Measurements from ENCODE around the gene TOP1.

The TOP1 gene

GRCh38 chr20:41163821-41164220 is 135.2 kb downstream of the TOP1 start:
- no peak for DNase-seq (ENCODE audit: low spot score in 2 of 2)
- H3K27ac Mint-ChIP-seq (ENCODE audit: low read depth): peak overlapping the region; percentile 98
- H3K27me3 Mint-ChIP-seq: no peaks in the 10 kb centered on the region
- H3K4me3 Mint-ChIP-seq: no peak overlapping the region
- H3K36me3 Mint-ChIP-seq (ENCODE audit: insufficient read depth): peaks cover 45% of the 10 kb centered on the region
- no peak for ATAC-seq (replicated peaks; ENCODE audit: extremely low read depth, poor library complexity, severe bottlenecking)
- H3K9me3 Mint-ChIP-seq: no peaks in the 10 kb centered on the region
- peaks cover 66% of the 10 kb centered on the region for H3K4me1 Mint-ChIP-seq

DNA sequence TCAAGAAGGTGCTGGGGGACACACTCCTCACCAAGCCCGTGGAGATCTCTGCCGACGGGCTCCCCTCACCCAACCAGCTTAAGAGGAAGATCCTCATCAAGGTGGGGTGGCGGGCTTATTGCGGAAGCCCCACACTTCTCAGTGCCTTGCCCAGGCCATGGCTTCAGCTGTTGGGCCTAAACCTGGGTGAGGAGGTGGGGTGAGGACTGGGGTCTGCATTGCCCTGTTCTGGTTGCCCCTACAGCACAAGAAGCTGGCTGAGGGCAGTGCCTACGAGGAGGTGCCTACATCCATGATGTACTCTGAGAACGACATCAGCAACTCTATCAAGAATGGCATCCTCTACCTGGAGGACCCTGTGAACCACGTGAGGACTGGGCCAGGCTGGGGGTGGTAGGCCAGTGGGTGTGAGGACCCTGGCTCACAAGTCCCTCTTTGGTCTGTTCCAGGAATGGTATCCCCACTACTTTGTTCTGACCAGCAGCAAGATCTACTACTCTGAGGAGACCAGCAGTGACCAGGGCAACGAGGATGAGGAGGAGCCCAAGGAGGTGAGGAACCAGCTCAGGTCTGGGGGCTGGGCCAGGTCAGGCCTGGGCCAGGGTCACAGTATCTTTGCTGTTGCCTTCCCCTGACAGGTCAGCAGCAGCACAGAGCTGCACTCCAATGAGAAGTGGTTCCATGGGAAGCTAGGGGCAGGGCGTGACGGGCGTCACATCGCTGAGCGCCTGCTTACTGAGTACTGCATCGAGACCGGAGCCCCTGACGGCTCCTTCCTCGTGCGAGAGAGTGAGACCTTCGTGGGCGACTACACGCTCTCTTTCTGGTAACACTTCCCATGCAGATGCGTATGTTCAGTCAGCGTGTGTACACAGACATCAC is 136.6 kb downstream of the TOP1 start:
- no peaks in the 10 kb centered on the region for H3K27me3 Mint-ChIP-seq
- H3K9me3 Mint-ChIP-seq: no peaks in the 10 kb centered on the region
- ATAC-seq (replicated peaks; ENCODE audit: extremely low read depth, poor library complexity, severe bottlenecking): no peak
- H3K27ac Mint-ChIP-seq (ENCODE audit: low read depth): peak overlapping the region; percentile 98
- peaks cover 54% of the 10 kb centered on the region for H3K4me1 Mint-ChIP-seq
- no peak overlapping the region for H3K4me3 Mint-ChIP-seq
- DNase-seq (ENCODE audit: low spot score in 2 of 2): no peak
- peaks cover 49% of the 10 kb centered on the region for H3K36me3 Mint-ChIP-seq (ENCODE audit: insufficient read depth)

DNA sequence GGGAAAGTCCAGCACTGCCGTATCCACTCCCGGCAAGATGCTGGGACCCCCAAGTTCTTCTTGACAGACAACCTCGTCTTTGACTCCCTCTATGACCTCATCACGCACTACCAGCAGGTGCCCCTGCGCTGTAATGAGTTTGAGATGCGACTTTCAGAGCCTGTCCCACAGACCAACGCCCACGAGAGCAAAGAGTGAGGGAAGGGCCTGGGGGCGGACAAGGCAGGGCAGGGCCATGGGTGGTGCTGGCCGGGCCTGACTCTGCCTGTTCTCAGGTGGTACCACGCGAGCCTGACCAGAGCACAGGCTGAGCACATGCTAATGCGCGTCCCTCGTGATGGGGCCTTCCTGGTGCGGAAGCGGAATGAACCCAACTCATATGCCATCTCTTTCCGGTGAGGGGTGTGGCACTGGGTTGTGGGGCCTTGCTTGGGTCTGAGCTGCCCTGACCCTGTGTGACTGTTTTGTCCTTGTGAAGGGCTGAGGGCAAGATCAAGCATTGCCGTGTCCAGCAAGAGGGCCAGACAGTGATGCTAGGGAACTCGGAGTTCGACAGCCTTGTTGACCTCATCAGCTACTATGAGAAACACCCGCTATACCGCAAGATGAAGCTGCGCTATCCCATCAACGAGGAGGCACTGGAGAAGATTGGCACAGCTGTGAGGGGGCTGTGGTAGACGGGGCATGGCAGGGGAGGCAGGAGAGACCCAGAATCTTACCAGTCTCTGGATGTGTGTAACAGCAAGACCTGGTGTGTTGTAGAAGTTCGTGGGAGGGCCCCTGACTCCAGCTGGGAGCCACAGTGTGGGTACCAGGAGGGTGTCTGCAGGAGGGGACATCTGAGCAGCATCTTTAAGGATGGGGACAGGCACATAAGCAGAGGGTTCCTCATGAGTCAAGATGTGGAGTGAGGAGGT is 137.8 kb downstream of the TOP1 start:
- DNase-seq (ENCODE audit: low spot score in 2 of 2): no peak
- peaks cover 51% of the 10 kb centered on the region for H3K4me1 Mint-ChIP-seq
- H3K27me3 Mint-ChIP-seq: no peaks in the 10 kb centered on the region
- peak overlapping the region; percentile 91 for H3K27ac Mint-ChIP-seq (ENCODE audit: low read depth)
- peaks cover 55% of the 10 kb centered on the region for H3K36me3 Mint-ChIP-seq (ENCODE audit: insufficient read depth)
- no peak overlapping the region for H3K4me3 Mint-ChIP-seq
- H3K9me3 Mint-ChIP-seq: no peaks in the 10 kb centered on the region
- no peak for ATAC-seq (replicated peaks; ENCODE audit: extremely low read depth, poor library complexity, severe bottlenecking)

GRCh38 chr20:41167118-41167470 is 138.5 kb downstream of the TOP1 start:
- Mint-ChIP-seq H3K27ac (ENCODE audit: low read depth) (peak overlapping the region; percentile 91), H3K9me3 (no peaks in the 10 kb centered on the region), H3K36me3 (ENCODE audit: insufficient read depth) (peaks cover 56% of the 10 kb centered on the region), H3K4me3 (no peak overlapping the region), H3K27me3 (no peaks in the 10 kb centered on the region), H3K4me1 (peaks cover 51% of the 10 kb centered on the region)
- ATAC-seq (replicated peaks; ENCODE audit: extremely low read depth, poor library complexity, severe bottlenecking): no peak
- DNase-seq (ENCODE audit: low spot score in 2 of 2): no peak

- Mint-ChIP-seq H3K36me3 (ENCODE audit: insufficient read depth) (peaks cover 59% of the 10 kb centered on the region), H3K27me3 (no peaks in the 10 kb centered on the region), H3K27ac (ENCODE audit: low read depth) (peak overlapping the region; percentile 91), H3K4me3 (no peak overlapping the region), H3K9me3 (no peaks in the 10 kb centered on the region), H3K4me1 (peaks cover 47% of the 10 kb centered on the region)
- DNase-seq (ENCODE audit: low spot score in 2 of 2) (no peak), ATAC-seq (replicated peaks; ENCODE audit: extremely low read depth, poor library complexity, severe bottlenecking) (no peak)
Measured at GRCh38 chr20:41167481-41168253, 139.0 kb downstream of the TOP1 start.

DNA sequence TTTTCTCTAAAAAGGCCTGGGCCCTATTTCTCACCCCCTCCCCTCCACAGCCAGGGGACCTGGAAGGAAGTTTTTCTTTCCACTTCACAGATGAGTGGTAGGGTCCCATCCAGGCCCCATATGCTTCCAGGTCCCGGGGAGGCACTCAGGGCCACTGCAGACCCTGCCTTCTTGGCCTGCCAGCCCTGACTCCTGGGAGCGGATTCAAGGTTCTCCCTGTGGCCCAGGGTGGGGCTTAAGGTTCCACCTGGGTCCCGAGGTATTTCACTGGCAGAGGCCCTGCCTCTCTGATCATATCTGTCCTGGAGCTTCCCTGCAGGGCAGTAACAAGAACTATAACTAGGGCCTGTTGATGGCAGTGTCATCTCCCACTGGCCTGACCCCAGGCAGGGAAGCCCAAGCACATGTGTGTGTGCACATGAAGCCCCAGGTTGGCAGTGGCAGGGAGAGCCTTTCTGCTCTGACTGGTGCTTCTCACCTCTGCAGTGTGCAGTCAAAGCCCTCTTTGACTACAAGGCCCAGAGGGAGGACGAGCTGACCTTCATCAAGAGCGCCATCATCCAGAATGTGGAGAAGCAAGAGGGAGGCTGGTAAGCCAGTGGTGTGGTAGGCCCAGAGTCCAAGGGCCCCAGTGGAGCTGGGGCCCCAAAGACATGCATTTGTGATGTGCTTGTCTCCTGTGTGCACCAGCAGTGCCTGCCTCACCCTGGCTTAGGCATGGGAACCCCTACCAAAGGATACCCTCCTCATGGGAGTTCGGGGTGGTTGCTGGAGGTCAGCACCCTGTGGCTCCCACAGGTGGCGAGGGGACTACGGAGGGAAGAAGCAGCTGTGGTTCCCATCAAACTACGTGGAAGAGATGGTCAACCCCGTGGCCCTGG is 139.9 kb downstream of the TOP1 start:
- no peaks in the 10 kb centered on the region for H3K9me3 Mint-ChIP-seq
- H3K4me3 Mint-ChIP-seq: no peak overlapping the region
- ATAC-seq (replicated peaks; ENCODE audit: extremely low read depth, poor library complexity, severe bottlenecking): no peak
- H3K4me1 Mint-ChIP-seq: peaks cover 42% of the 10 kb centered on the region
- H3K27me3 Mint-ChIP-seq: no peaks in the 10 kb centered on the region
- H3K36me3 Mint-ChIP-seq (ENCODE audit: insufficient read depth): peaks cover 65% of the 10 kb centered on the region
- peak overlapping the region; percentile 91 for H3K27ac Mint-ChIP-seq (ENCODE audit: low read depth)
- no peak for DNase-seq (ENCODE audit: low spot score in 2 of 2)

DNA sequence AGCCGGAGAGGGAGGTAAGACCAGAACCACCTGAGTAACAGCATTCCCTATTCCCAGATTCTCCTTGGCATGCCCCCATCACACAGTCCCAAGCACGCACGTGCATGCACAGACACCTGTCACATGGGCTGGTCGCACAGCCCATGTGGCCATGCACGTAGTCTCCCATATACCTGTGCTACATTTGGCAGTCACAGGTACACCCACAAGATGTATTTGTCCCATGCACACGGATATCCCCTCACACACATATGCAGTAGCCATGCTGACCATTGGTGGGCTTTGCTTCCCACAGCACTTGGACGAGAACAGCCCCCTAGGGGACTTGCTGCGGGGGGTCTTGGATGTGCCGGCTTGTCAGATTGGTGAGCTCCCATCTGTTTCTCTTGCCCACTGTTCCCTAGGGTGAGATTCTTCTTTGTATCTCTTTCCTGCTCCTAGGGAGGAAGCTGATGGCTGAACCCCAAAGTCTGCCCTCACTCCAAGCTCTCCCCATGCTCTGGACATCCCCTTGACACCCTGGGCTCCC is 140.6 kb downstream of the TOP1 start:
- H3K27ac Mint-ChIP-seq (ENCODE audit: low read depth): peak overlapping the region; percentile 6
- peaks cover 62% of the 10 kb centered on the region for H3K36me3 Mint-ChIP-seq (ENCODE audit: insufficient read depth)
- H3K4me1 Mint-ChIP-seq: peaks cover 35% of the 10 kb centered on the region
- ATAC-seq (replicated peaks; ENCODE audit: extremely low read depth, poor library complexity, severe bottlenecking) (no peak), DNase-seq (ENCODE audit: low spot score in 2 of 2) (no peak)
- H3K27me3 Mint-ChIP-seq: no peaks in the 10 kb centered on the region
- H3K9me3 Mint-ChIP-seq: no peaks in the 10 kb centered on the region
- no peak overlapping the region for H3K4me3 Mint-ChIP-seq

- Mint-ChIP-seq H3K27ac (ENCODE audit: low read depth) (peak overlapping the region; percentile 45), H3K4me3 (no peak overlapping the region), H3K27me3 (no peaks in the 10 kb centered on the region), H3K36me3 (ENCODE audit: insufficient read depth) (peaks cover 56% of the 10 kb centered on the region), H3K9me3 (no peaks in the 10 kb centered on the region), H3K4me1 (peaks cover 31% of the 10 kb centered on the region)
- ATAC-seq (replicated peaks; ENCODE audit: extremely low read depth, poor library complexity, severe bottlenecking): no peak
- no peak for DNase-seq (ENCODE audit: low spot score in 2 of 2)
Measured at GRCh38 chr20:41169791-41170351, 141.2 kb downstream of the TOP1 start.

- Mint-ChIP-seq H3K4me3 (no peak overlapping the region), H3K36me3 (ENCODE audit: insufficient read depth) (peaks cover 56% of the 10 kb centered on the region), H3K4me1 (peaks cover 31% of the 10 kb centered on the region), H3K27ac (ENCODE audit: low read depth) (peak overlapping the region; percentile 45), H3K9me3 (no peaks in the 10 kb centered on the region), H3K27me3 (no peaks in the 10 kb centered on the region)
- no peak for DNase-seq (ENCODE audit: low spot score in 2 of 2)
- ATAC-seq (replicated peaks; ENCODE audit: extremely low read depth, poor library complexity, severe bottlenecking): no peak
Measured at GRCh38 chr20:41170386-41171105, 141.9 kb downstream of the TOP1 start.

DNA sequence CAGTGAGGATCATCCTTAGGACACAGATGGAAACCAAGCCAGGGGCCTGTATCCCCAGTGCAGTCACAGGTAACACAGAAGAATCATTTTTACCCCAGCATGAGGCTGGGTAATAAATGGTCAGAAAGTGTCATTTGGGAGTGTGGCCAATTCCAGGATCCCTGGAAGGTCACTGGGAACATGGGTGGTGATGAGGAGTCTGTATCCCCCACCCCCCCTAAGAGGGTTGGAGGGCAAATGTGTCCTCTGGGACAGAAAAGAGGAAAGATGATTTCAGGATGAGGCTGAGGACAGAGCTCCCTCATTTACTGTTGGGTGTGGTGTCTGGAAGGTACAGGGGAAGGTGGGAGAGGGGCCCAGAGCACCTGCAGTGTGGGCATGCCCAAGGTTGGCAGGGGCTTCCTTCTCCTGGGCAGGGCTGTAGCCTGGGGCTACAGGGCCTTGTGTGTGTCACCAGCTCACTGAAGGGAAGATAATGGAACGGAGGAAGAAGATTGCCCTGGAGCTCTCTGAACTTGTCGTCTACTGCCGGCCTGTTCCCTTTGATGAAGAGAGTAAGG is 143.2 kb downstream of the TOP1 start:
- no peak for DNase-seq (ENCODE audit: low spot score in 2 of 2)
- Mint-ChIP-seq H3K36me3 (ENCODE audit: insufficient read depth) (peaks cover 54% of the 10 kb centered on the region), H3K27ac (ENCODE audit: low read depth) (peak overlapping the region; percentile 45), H3K4me1 (peaks cover 26% of the 10 kb centered on the region), H3K4me3 (no peak overlapping the region), H3K27me3 (no peaks in the 10 kb centered on the region), H3K9me3 (no peaks in the 10 kb centered on the region)
- ATAC-seq (replicated peaks; ENCODE audit: extremely low read depth, poor library complexity, severe bottlenecking): no peak

Data from central memory CD8-positive, alpha-beta T cell (primary cell).